Body of pancreas (tissue), 4 donors: ENCODE measurements around the gene NOLC1.

Source experiments
- CTCF ChIP-seq, 7 experiments: fragments of 450-650 bp in 4 of 7; fragments of 200-600 bp in 3 of 7; sonication (generic) in 3 of 7; IDR thresholded peaks; one replicate each; pipeline ENCODE4 v1.5.1; 2016 to 2019; ENCODE audit warnings: antibody characterized with exemption in 7 of 7
- POLR2A ChIP-seq, 3 donors: fragments of 450-650 bp; IDR thresholded peaks; one replicate each; pipeline ENCODE4 v1.6.1; 2016; ENCODE audit warnings: antibody characterized with exemption in 3 of 3, mild to moderate bottlenecking in 2 of 3

GRCh38 chr10:102163342-102163989, 11.3 kb downstream of the NOLC1 start:
- TF ChIP-seq POLR2A (IDR thresholded peaks at IDR 0.05) (no peak), CTCF (IDR thresholded peaks at IDR 0.05) (no peak)
